Measurements from ENCODE around the gene STING1.

GRCh38 chr5:139435676-139436075 lies 46.9 kb downstream of the STING1 start:
- TF ChIP-seq CTCF (conservative IDR thresholded peaks at IDR 0.05; ENCODE audit: low read length) (no peak), EZH2phosphoT487 (IDR thresholded peaks at IDR 0.05; ENCODE audit: borderline replicate concordance) (no peak)
